Femur (tissue), 1 donor: ENCODE results near the gene TMIE.
A peak's percentile ranks its signal among the peaks of the same experiment; 100 is the strongest.

Experiments used
- DNase-seq: peaks from one replicate; pipeline ENCODE4 v3.0.0-alpha.2; 2017

Gene TMIE

DNA sequence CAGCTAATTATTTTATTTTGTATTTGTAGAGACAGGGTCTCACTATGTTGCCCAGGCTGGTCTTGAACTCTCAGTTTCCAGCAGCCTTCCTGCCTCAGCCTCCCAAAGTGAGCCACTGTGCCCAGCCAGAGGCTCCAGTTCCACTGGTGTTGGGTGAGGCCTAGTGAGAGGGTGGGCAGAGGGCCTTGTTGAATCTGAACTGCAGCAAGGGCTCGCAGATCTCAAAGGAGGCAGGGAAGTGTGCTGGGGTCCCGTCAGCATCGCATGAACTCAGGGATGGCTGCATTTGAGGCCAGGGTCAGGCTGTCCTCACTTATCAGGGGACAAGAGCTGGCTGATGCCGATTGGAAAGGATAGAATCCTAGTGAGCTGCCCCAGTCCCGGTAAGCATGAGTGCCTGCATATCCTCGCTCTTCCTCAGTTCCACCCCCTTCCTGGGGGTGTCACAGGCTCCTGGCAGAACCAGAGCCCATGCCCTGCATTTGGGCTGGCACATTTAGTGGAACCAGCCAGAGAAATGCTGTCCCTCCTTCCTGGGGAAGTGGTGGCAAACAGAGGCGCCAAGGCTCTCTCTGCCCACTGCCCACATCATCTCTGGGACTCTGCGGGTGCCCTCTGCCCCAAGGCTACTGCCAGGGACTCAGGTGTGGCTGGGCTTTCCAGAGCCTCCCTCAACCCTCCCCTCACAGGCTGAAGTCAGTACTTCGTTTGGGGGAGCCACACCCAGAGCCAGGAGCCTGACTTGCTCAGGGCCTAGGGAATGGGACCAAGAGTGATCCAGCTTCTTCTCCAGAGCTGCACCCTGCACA lies 31.8 kb upstream of the TMIE start:
- peak; percentile 9 for DNase-seq

DNA sequence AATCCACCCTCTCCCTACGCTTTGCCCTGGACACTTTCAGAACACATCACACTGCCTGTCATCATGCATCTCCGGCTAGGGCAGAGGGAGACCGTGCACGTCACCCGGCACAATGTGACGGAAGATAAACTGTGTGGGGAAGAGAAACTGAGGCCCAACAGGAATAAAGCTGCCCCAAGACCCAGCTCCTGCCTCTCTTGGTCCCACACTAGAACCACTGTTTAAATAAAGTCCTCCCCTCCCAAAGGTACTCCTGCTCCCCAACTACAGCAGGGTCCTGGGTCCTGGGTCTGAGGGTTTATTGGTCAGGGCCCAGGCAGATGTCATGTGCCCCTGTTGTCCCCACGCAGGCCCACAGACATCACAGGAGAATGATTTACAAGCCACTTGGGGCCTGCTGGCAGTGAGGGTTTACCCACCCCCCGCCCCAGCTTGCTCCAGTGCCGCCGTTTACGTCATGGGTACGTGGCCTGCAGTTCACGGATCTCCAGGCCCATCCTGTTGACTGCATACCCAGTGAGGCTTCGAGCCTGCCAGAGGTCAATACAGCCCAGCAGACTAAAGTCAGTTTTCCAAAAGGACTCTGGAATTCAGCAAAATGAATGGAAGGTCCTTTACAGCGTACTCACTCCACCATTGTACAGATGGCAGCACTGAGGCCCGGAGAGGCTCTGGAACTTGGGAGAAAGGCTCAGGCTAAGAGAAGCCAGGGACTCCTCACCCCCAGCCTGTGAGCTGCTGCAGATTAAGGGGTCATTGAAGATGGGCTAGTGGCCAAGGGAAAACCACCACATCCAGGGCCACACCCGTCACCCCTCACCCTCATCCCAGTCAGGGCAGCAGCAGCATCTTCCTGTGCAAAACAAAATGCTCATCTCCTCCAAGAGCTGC lies 30.9 kb upstream of the TMIE start:
- DNase-seq = peak; percentile 10

DNA sequence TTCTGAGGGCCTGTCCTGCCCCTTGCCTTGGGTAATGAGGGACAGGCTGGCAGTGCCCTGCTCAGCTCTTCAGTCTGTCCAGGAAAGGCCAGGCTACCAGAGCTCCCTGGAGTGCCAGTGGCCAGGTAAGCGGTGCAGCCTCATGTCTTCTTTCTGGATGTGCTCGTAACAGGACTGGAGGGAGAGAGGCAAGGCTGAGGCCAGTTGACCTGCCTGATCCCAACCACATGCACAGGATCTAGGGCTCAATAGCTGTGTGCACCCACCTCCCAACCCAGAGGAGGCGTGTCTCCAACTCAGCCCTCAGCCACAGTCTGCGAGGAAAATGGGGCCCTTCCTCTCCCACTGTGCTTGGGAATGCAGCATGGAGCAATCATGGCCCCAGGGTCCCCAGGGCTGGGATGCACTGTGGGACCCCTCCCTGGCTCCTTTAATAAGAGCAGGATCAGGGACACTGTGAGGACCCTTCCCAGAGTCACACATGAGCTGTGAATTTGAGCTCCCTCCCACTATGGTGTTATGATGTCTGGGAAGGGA lies 30.2 kb upstream of the TMIE start:
- peak; percentile 5 for DNase-seq

DNA sequence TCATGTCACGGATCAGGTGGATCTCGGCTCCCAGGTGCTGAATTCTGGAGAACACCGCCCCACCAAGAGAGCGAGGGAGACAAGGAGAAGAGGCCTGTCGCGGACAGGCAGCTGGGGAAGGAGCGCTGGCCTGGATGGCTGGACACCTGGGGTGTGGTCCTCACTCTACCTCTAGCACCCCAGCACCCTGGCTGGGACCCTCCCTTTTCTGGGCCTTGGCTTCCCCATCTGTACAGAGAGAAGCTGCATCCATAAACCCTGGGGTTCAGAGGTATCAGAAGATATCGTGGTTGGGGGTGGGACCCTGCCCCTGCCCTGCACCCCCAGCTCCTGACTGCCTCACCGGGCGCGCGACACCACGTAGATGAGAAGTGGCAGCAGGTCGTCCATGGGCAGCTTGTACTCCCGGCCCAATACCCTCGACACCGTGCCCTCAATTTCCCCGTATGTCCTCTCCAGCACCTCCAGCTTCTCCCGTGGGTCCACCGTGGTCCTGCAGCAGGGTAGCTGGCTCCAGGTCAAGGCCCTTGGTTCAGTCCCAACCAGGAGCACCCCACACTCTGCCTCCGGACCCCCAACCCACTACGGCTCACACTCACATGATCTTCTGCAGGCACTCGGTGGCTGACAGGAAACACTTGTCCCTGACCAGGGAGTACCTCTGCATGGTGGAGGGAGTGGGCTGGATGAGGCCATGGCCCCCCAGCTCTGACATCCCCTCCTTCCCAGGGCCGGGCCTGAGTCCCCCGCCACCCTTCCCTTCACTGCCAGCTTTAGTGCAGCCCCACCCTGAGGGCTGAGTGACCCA lies 29.4 kb upstream of the TMIE start:
- peak; percentile 12 for DNase-seq

DNA sequence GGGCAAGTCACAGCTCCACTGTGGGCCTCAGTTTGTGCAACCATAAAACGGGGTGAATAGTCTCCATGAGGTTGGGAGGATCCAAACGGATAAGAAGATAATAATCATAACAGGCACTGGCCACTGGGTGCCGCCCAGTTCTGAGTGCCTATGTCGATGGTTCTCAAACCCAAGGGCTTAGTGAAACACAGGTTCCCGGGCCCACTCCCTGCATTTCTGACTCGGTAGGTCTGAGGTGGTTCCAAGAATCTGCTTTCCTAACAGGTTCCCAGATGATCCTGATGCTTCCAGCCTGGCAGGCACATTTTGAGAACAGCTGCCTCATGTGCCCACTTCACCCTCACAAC lies 28.9 kb upstream of the TMIE start:
- peak; percentile 4 for DNase-seq

DNA sequence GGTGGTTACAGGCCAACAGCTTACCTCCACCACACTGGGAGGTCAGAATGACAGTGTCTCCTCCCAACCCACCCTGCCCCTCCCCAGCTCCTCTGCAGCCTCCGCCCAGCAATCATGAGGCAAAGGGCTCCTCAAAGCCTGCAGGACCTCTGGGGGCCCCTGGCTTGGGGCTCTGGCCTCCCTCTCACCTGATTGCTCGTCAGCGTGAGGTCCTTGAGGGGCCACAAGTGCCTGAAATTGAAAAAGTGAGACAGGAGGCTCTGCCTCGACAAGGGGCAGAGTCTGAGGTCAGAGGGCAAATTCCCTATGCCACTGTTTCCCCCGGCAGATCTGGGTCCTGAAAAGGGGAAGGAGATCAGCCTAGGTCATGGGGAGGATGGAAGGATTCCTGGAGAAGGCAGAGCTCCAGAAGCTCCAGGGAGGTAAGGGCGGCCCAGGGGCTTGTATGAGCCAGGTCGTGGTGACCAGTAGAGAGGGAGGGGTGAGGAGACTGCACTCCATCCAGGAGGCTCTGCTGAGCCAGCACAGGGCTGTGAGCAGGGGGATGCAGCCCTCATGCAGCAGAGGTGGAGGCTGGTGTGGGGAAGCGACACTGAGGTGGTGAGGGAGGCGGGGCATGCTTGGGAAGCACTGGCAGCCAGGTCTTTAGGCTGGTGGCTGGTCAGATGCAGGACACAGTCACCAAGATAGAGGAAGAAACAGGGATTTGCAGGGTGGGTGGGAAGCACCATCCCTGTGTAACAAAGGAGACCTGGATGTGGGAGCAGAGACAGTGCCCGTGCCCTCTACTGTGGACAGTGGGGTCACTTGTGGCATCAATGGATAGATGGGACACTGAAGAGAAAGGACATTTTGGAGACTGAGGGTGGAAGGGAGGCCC lies 27.8 kb upstream of the TMIE start:
- peak; percentile 11 for DNase-seq

DNA sequence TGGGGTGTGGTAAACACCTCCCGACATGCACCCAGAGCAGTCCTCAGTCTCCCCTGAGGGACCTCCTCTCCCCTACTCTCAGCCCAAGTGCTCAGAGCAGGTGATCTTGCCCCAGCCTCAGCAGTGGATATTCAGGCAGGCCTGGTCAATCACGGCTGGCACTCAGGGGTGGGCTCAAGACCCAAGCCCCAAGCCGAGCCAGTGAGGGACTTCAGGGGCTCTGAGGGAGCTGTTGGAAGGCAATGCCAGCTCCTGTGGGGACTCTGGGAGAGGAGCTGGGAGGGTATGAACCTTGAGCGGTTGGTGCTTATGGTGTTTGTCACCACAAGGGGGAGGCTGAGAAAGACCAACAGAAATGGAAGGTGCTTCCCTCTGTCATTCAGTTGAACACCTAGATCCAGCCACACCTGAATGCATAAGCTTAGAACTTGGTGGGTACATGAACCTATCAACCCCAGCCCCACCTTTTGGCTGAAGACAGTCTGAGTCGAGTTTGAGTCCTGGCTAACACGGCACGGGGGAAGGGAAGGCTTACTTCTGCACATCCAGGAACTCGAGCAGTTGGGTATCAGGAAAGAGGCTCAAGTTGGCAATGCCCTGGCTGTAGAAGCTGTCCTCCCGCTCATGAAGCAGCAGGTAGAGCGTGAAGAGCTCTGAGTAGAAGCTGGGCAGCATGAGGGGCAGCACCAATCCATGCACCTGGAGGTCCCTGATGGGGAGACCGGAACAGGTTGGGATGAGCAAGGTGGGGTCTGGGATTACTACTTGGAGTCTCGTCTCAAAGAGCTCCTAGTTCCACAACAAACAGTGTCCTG lies 27.0 kb upstream of the TMIE start:
- no peak for DNase-seq

DNA sequence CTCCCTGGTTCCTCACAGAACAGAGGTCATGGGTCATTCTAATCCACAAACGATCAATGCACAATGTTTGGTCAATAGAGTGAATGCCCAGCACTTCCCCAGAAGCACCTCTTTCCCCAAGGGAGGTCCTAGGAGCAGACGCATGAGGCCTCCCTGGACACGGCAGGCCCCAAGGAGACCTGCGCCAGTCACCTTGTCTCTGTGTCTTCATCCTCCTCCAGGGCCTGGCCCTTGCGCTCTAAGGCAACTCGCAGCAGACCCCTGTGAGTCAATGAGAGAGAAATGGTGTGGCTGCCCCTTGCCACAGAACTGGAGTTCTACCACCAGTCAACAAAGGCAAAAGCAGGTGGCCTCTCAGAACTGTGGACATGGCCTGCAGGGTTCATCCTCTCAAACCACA lies 25.8 kb upstream of the TMIE start:
- no peak for DNase-seq

DNA sequence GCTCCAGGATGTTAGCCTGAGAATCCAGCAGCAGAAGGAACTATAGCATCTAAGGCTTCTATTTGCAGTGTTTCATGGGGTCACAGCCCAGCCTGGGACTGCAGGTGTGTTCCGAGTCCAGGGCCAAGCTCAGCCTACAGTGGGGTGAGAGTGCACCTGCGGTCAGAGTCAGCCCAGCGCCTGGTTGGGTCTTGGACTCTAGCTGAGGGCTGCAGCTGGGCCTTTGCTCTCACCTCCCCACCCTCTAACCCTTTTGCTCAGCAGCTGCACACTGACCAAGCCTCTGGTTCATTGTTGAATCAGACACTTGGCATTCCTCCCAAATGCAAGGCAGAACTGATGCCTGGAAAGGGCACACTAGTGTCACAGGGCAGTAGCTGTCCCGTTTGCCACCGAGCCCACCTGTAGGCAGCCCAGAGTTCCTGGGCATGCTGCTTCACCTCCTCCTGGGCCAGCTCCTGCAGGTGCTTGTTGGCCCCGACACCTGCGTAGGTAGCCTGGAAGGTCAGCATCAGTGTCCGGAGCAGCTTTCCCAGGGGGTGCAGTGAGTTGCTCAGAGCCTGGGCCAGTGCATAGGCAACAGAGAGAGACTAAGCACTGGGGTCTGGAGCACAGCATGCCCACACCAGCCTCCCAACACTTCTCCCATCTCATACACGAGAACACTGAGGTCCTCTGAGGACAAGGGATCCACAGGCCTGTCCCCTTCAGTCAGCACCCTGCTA lies 25.2 kb upstream of the TMIE start:
- DNase-seq = no peak

DNA sequence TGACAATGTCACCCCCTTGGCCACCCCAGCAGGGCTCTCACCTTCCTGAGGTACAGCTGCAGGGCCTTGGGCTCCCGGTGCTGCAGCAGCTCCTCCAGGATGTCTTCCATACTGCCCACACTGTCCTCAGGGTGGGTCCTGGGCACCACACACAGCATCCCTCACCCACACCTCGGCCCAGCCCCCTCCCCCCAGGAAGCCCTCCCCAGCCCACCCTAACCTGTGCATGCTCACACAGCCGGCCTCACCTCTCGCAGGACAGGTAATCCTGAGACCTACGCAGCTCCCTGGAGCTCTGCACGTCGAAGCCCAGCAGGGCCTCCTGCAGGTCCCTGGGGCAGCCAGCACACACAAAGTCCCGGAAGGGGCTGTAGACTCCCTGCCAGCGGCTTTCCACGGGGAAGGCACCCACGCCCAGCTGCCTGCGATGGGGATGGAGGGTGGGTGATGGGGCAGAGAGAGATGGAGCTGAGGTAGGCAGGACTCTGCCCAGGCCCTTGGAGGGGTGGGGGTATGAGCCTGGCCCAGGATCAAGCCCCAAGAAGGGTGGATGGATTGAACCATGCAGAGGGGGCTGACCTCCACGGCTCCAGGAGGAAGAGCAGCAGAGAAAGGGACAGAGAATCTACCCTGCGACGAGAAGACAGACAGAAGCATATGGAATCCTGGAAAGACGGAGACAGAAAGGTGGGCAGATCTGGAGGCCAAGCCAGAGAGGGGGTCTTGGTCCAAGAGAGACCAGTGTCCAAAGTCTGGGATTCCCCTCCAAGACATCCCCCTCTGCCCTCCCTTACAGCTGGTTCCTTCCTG lies 24.4 kb upstream of the TMIE start:
- no peak for DNase-seq

DNA sequence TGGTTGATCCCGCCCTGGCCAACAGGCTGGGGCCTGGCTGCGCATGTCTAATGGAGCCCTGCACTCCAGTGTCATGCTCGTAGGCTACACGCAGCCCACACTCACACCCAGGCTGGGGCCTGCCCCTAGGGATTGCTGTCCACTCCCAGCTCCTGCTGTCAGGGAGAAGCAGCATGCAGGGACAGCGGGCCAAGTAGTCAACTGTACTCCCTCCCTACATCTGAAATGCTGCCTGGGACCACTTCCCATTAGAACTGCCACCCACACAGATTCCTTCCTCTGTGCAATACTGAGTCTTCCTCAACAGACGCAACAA lies 23.8 kb upstream of the TMIE start:
- DNase-seq = peak; percentile 68

DNA sequence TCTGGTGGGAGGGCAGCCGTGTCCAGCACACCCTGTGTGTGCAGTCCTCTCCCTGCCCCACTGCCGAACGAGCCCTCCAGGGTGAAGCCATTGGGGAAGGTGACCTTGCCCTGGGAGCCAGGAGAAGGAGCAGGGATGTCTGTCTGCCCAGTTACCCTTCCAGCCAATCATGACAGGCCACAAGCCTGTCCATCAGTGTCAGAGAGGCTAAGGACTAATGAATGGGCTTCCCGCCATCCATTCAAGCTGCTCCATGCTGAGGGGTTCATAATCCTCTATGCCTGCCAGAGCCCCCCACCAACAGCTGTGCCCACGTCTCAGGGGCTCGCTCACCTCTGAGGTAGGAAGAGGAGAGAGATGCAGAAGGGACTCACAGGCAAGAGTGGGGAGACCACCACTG lies 22.9 kb upstream of the TMIE start:
- no peak for DNase-seq

DNA sequence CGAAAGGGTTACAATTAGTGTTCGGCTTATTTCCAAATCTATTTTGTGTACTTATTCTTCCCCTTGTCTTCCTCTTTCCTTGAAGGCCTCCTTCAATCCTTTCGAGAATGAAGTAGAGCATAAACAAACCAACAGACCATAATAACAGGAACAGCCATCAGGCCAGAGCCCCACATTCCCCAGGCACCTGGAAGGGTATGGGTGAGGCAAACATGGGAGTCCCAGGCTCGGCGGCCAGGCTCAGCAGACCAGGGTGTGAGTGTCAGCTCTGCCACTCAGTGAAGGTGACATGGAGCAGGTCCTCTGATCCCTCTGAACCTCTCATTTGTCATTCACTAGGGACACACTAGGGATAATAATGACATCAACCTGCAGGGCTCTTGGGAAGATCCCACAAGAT lies 21.5 kb upstream of the TMIE start:
- DNase-seq = no peak

DNA sequence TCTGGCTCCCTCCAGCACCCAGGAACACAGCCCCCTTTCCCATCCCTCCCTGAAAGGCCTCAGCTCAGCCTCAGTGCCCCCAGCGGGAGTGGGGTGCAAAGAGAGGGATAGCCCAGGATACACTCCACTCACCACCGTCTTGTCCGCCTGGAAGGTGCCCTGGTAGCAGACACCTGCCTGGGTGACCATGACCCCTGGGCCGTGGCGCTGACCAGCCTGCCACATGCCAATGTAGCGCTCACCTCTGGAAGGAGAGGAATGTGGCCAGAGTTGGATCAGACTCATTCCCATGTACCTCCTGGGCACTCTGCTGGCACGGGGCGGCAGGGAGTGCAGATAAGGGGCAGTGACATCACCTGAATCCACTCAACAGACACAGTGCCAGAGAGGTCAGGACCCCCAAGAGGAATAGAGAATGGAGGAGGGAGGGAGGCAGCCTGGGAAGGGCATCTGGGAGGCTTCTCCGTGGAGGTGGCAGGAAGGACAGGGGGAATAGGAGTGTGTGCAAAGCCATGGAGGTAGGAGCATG lies 20.8 kb upstream of the TMIE start:
- DNase-seq = no peak

DNA sequence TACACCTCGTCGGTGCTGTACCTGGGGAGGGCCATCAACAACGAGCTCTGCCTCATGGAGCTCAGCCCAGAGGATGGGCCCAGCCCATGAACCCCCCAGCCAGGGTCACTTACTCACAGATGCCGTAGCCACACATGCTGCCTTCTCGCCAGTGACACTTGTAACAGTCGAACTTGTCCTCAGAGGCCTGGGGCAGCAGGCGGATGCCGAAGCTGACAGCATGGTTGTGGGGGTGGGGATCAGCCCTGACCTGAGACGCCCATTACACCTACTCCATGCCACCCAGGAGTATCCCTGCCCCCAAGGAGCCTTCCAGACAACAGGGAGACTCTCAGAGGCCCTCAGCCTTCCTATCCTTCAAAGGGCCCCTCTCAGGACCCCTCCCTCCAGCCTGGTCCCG lies 19.8 kb upstream of the TMIE start:
- no peak for DNase-seq

DNA sequence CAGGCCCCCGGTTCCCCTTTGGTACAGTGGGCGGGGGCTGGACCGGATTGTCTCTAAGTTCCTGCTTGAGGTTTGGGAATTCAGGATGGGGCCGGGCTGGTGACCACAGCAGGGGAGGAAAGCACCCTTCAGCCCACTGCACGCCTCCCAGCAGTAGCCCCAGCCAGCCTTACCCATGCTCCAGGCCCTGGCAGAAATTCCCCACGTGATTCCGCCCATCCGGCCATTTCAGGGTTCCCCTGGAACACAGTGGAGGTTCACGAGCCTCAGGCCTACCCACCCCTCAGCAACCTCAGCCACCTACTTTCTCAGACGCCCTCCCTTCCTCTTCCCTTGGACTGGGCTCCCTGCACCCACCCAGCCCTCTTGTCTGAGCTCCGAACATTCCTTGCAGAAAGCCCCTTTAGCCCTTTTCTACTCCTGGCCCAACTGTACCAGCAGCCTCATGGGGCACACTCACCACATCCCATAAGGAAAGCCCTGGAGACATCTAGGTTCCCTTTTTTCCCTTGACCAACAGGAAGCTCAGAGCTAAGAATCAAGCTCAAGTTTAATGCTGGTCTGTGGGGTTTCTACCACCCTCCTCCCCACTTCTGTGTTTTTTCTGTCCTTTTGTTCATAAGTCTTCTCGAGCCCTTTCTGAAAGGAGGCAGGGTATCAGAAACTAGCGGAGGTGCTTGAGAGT lies 19.2 kb upstream of the TMIE start:
- DNase-seq = no peak

DNA sequence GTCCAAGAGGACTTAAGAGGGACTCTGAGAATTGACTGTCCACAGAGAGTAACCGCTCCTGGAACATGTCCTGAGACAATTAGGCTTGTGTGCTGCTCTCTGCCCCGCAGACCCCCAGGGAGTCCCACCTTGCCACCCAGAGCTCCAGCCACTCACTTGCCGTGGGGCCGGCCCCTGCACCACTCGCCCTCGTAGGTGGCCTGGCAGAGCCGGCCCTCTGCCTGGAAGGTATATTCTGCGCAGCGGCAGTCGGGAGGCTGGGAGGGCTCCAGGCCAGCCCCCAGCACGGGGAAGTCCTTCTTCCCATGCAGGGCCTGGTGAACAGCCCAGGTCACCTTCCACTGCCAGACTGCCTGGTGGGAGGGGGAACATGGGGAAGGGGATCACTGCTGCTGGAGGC lies 18.2 kb upstream of the TMIE start:
- no peak for DNase-seq

DNA sequence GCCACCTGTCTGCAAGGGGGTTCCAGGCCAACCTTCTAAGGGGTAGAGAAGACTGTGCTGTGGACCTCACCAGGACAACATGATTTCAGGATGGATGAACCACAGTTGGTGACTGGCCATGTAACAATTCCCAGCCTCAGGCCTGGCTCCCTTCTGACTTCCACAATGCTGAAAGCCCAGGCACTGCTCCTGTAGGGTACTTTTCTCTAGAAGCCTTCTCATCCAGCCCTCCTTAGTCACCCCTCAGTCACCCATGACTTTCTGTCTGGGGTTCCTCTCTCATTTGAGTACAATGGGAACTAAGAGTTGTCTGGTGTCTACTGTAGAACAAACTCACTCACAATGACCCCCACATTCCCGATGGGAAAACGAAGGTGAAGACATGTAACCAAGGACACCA lies 16.3 kb upstream of the TMIE start:
- DNase-seq = no peak

DNA sequence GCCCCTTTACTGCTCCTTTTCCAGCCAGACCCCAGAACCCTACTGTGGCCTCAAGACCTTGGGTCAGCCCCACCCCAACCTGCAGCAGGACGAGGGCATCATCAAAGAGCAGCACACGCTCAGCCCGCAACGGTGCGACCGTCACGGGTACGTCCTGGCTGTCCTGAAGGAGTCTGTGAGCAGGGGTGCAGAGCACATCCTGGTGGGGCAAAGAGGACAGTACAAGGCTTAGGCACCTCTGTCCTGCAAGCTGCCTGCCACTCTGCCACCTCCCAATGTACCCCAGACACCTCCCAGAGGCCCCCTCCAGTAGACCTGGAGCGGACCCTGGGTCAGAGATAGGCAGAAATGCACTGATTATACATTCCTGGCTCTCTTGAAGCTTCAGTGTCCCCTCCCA lies 15.7 kb upstream of the TMIE start:
- DNase-seq = no peak
